ENCODE data around the gene PCDHB15. TPM values are rescaled to one million over a fixed set of nuclear protein-coding genes. Genes with fewer than 3 reads are reported as not detected.
"Not testable (repeated sequence)": the region's sequence is repeated elsewhere in the genome, so short reads cannot be mapped to it uniquely, and the experiment has no call there.

PCDHB15 gene
- polyA plus RNA-seq, 1 of the 3 experiments (the other 2 are of a cell fraction) = 0.99 TPM

- DNase-seq; H3K9ac ChIP-seq; H3K27ac ChIP-seq (ENCODE audit: low read depth in 2 of 2, low read length in 1 of 2); H3K4me2 ChIP-seq; H3K27me3 ChIP-seq (ENCODE audit: insufficient read depth); H3K79me2 ChIP-seq (ENCODE audit: insufficient read depth); H3K4me1 ChIP-seq (ENCODE audit: control insufficient read depth in 1 of 2, insufficient read depth in 2 of 2, low read depth in 1 of 2, low read length in 1 of 2); POLR2A ChIA-PET; H3K9me2 ChIP-seq; H3F3A ChIP-seq (replicated peaks; ENCODE audit: insufficient read depth); H4K20me1 ChIP-seq (ENCODE audit: insufficient read depth); H3K9me3 ChIP-seq; H3K36me3 ChIP-seq (replicated peaks in 1 of 2; ENCODE audit: control insufficient read depth in 1 of 2, insufficient read depth in 2 of 2, low read length in 1 of 2); H2AFZ ChIP-seq (ENCODE audit: low read depth); H3K4me3 ChIP-seq (ENCODE audit: low read depth in 2 of 2, low read length in 1 of 2): not testable (repeated sequence)
- 45% methylated on average over 11 of the region's 18 CpGs for WGBS (ENCODE audit: low lambda C conversion rate)
- CTCF ChIA-PET = interaction anchor here (1.4 kb wide), 1 partner anchor 10 kb away, joined by 5 read pairs; the partner anchor contains the start of gene PCDHB14
- TF ChIP-seq CTCF (IDR thresholded peaks at IDR 0.05) = peak; percentile 17; the same call in 1 of the 2 replicates
Measured at GRCh38 chr5:141213656-141214339, 31.4 kb upstream of the PCDHB15 start, which contains the start of gene PCDHB13. Gene PCDHB13, plus strand, starts transcription at chr5:141213919. Its CDS starts 205 bp downstream, at chr5:141214124.

GRCh38 chr5:141214583-141214982 lies 30.6 kb upstream of the PCDHB15 start:
- H4K20me1 ChIP-seq (ENCODE audit: insufficient read depth); H3K9ac ChIP-seq; H3K27ac ChIP-seq (ENCODE audit: low read depth in 2 of 2, low read length in 1 of 2); H2AFZ ChIP-seq (ENCODE audit: low read depth); H3K9me2 ChIP-seq; H3F3A ChIP-seq (replicated peaks; ENCODE audit: insufficient read depth); CTCF ChIA-PET; DNase-seq; POLR2A ChIA-PET; H3K4me1 ChIP-seq (ENCODE audit: control insufficient read depth in 1 of 2, insufficient read depth in 2 of 2, low read depth in 1 of 2, low read length in 1 of 2); H3K36me3 ChIP-seq (replicated peaks in 1 of 2; ENCODE audit: control insufficient read depth in 1 of 2, insufficient read depth in 2 of 2, low read length in 1 of 2); H3K27me3 ChIP-seq (ENCODE audit: insufficient read depth); H3K79me2 ChIP-seq (ENCODE audit: insufficient read depth); H3K9me3 ChIP-seq; H3K4me3 ChIP-seq (ENCODE audit: low read depth in 2 of 2, low read length in 1 of 2); H3K4me2 ChIP-seq: not testable (repeated sequence)
- WGBS (ENCODE audit: low lambda C conversion rate) = 60% methylated on average over 7 of the region's 12 CpGs

- H3K4me3 ChIP-seq (ENCODE audit: low read depth in 2 of 2, low read length in 1 of 2); H3K4me1 ChIP-seq (ENCODE audit: control insufficient read depth in 1 of 2, insufficient read depth in 2 of 2, low read depth in 1 of 2, low read length in 1 of 2); H3K79me2 ChIP-seq (ENCODE audit: insufficient read depth); H2AFZ ChIP-seq (ENCODE audit: low read depth); H3K4me2 ChIP-seq; H3K27ac ChIP-seq (ENCODE audit: low read depth in 2 of 2, low read length in 1 of 2); H4K20me1 ChIP-seq (ENCODE audit: insufficient read depth); POLR2A ChIA-PET; H3K9me3 ChIP-seq; DNase-seq; H3K36me3 ChIP-seq (replicated peaks in 1 of 2; ENCODE audit: control insufficient read depth in 1 of 2, insufficient read depth in 2 of 2, low read length in 1 of 2); H3F3A ChIP-seq (replicated peaks; ENCODE audit: insufficient read depth); H3K9ac ChIP-seq; H3K9me2 ChIP-seq; H3K27me3 ChIP-seq (ENCODE audit: insufficient read depth): not testable (repeated sequence)
- WGBS (ENCODE audit: low lambda C conversion rate) = 72% methylated on average over 12 of the region's 40 CpGs
- CTCF ChIA-PET = interaction anchor here (1.4 kb wide), 1 partner anchor 349 kb away, joined by 4 read pairs; no protein-coding TSS in a partner anchor
Measured at GRCh38 chr5:141215504-141215903, 29.7 kb upstream of the PCDHB15 start.

GRCh38 chr5:141216035-141216434 lies 29.2 kb upstream of the PCDHB15 start:
- H4K20me1 ChIP-seq (ENCODE audit: insufficient read depth); H2AFZ ChIP-seq (ENCODE audit: low read depth); H3K9me3 ChIP-seq; H3K4me2 ChIP-seq; H3K79me2 ChIP-seq (ENCODE audit: insufficient read depth); H3K27ac ChIP-seq (ENCODE audit: low read depth in 2 of 2, low read length in 1 of 2); POLR2A ChIA-PET; H3F3A ChIP-seq (replicated peaks; ENCODE audit: insufficient read depth); DNase-seq; H3K9me2 ChIP-seq; H3K9ac ChIP-seq; H3K4me3 ChIP-seq (ENCODE audit: low read depth in 2 of 2, low read length in 1 of 2); H3K27me3 ChIP-seq (ENCODE audit: insufficient read depth); H3K4me1 ChIP-seq (ENCODE audit: control insufficient read depth in 1 of 2, insufficient read depth in 2 of 2, low read depth in 1 of 2, low read length in 1 of 2); H3K36me3 ChIP-seq (replicated peaks in 1 of 2; ENCODE audit: control insufficient read depth in 1 of 2, insufficient read depth in 2 of 2, low read length in 1 of 2): not testable (repeated sequence)
- WGBS (ENCODE audit: low lambda C conversion rate) = 56% methylated on average over 17 of the region's 26 CpGs
- CTCF ChIA-PET = interaction anchor here (1.3 to 1.6 kb wide), 3 partner anchors 341 to 352 kb away, joined by 4 to 6 read pairs (median 5); no protein-coding TSS in a partner anchor
